HepG2 (cell line): ENCODE measurements around the gene SUSD4. TPM values are rescaled to one million over a fixed set of nuclear protein-coding genes. Genes with fewer than 3 reads are reported as not detected.

Experiments used
- ATAC-seq: fragments of 200-7000 bp; cut with Tn5 transposase; 3 replicates; pipeline ENCODE4 v1.9.1; 2020; ENCODE audit warnings: mild to moderate bottlenecking, moderate library complexity
- BruUV-seq: library from RNA; stranded (reverse); fragments of 400-500 nt; replicated peaks from 2 replicates; lab custom pipeline; 2021; lab: Mats Ljungman, UMichigan
- CTCF ChIA-PET: fragments of 300-600 bp; formaldehyde crosslinking; extraction: SDS; loops from one replicate; lab custom pipeline; 2021; ENCODE audit warnings: low total read pairs, inconsistent platforms, low intra/inter-chr PET ratio; lab: Yijun Ruan, JAX
- POLR2A ChIA-PET: fragments of 350-600 bp; sonication (Branson Sonifier 250); formaldehyde crosslinking; loops from one replicate; lab custom pipeline; 2020; ENCODE audit warnings: antibody characterized with exemption, inconsistent platforms; lab: Yijun Ruan, JAX
- DNase-seq: peaks from one replicate; pipeline ENCODE4 v3.0.0-alpha.2; 2015; ENCODE audit warnings: low spot score
- FAIRE-seq: peaks from 3 replicates; lab custom pipeline; 2011; peaks lifted over from hg19 to GRCh38; lab: Jason Lieb, UNC
- H2AFZ ChIP-seq: one replicate; pipeline ENCODE4 v1.6.1; 2011; ENCODE audit warnings: low read length, inconsistent platforms
- H3K27ac ChIP-seq: fragments of 300-600 bp; 3 replicates; pipeline ENCODE4 v1.8.0; 2011; ENCODE audit warnings: mixed run types, mild to moderate bottlenecking, mixed read lengths, low read length, inconsistent platforms; ENCODE audit not compliant: insufficient read depth; ENCODE audit errors: extremely low read length
- H3K27me3 ChIP-seq, 2 experiments: fragments of 200-600 bp in 1 of 2; 2 replicates in 1 of 2; 3 replicates in 1 of 2; pipeline versions ENCODE4 v1.6.0 to v1.8.0; 2011; ENCODE audit warnings: low read length in 2 of 2, mild to moderate bottlenecking in 2 of 2, moderate library complexity in 2 of 2, inconsistent platforms in 1 of 2; ENCODE audit not compliant: insufficient read depth in 2 of 2, control insufficient read depth in 1 of 2
- H3K36me3 ChIP-seq, 2 experiments: fragments of 200-600 bp in 1 of 2; replicated peaks in 1 of 2; 2 replicates in 1 of 2; 3 replicates in 1 of 2; pipeline versions ENCODE4 v1.5.1 to v1.8.0; 2011; ENCODE audit warnings: low read length in 2 of 2, inconsistent platforms in 1 of 2; ENCODE audit not compliant: insufficient read depth in 2 of 2, control insufficient read depth in 1 of 2
- H3K4me1 ChIP-seq: 2 replicates; pipeline ENCODE4 v1.5.1; 2012; ENCODE audit warnings: low read length, inconsistent platforms; ENCODE audit not compliant: insufficient read depth
- H3K4me2 ChIP-seq: 2 replicates; pipeline ENCODE4 v1.6.0; 2011; ENCODE audit warnings: low read depth, low read length, inconsistent platforms
- H3K4me3 ChIP-seq, 3 experiments: fragments of 200-600 bp in 1 of 3; sonication (generic), shearing (Covaris generic) in 1 of 3; replicated peaks in 1 of 3; 2 replicates each; pipeline ENCODE4 v1.5.1; 2011 to 2016; ENCODE audit warnings: low read length in 3 of 3, inconsistent platforms in 2 of 3, low read depth in 2 of 3, mild to moderate bottlenecking in 2 of 3, control low read depth in 1 of 3, mixed read lengths in 1 of 3; ENCODE audit not compliant: insufficient read depth in 1 of 3
- H3K79me2 ChIP-seq: one replicate; pipeline ENCODE4 v1.6.1; 2011; ENCODE audit warnings: low read length, inconsistent platforms; ENCODE audit not compliant: insufficient read depth
- H3K9ac ChIP-seq: 2 replicates; pipeline ENCODE4 v1.6.0; 2011; ENCODE audit warnings: mild to moderate bottlenecking, low read depth, low read length, inconsistent platforms; ENCODE audit not compliant: insufficient read depth
- H3K9me3 ChIP-seq: 2 replicates; pipeline ENCODE4 v1.5.1; 2012; ENCODE audit warnings: mild to moderate bottlenecking, low read length
- H4K20me1 ChIP-seq: 2 replicates; pipeline ENCODE4 v1.6.0; 2011; ENCODE audit warnings: inconsistent platforms, mild to moderate bottlenecking, low read length, moderate library complexity; ENCODE audit not compliant: insufficient read depth
- ARID4A ChIP-seq: sonication (generic); formaldehyde crosslinking; IDR thresholded peaks from 2 replicates; pipeline ENCODE4 v1.5.0; 2020; ENCODE audit warnings: mild to moderate bottlenecking, missing genetic modification reagents, borderline replicate concordance
- ATM ChIP-seq: fragments of 450-650 bp; IDR thresholded peaks from 2 replicates; pipeline ENCODE4 v1.7.1; 2017; ENCODE audit warnings: mild to moderate bottlenecking, borderline replicate concordance
- CCDC6 ChIP-seq: sonication (generic); formaldehyde crosslinking; IDR thresholded peaks from 2 replicates; pipeline ENCODE4 v1.8.1; 2022; ENCODE audit warnings: mild to moderate bottlenecking, missing genetic modification reagents, moderate library complexity
- HINFP ChIP-seq: sonication (generic); formaldehyde crosslinking; IDR thresholded peaks from 2 replicates; pipeline ENCODE4 v1.4.0; 2020; ENCODE audit warnings: low read depth, mild to moderate bottlenecking, missing genetic modification reagents
- IKZF5 ChIP-seq: IDR thresholded peaks from 2 replicates; pipeline ENCODE4 v1.6.1; 2018; ENCODE audit warnings: missing genetic modification reagents, mild to moderate bottlenecking, missing compliant biosample characterization
- KLF6 ChIP-seq: IDR thresholded peaks from 2 replicates; pipeline ENCODE4 v1.8.0; 2016; ENCODE audit warnings: missing biosample characterization, missing genetic modification reagents
- RFX1 ChIP-seq: fragments of 450-650 bp; IDR thresholded peaks from 2 replicates; pipeline ENCODE4 v1.6.1; 2017
- YY1 ChIP-seq: IDR thresholded peaks from 2 replicates; pipeline ENCODE4 v1.6.1; 2011; ENCODE audit warnings: low read length, low read depth, moderate library complexity, mild to moderate bottlenecking; ENCODE audit not compliant: insufficient read depth, insufficient replicate concordance
- ZNF207 ChIP-seq: fragments of 450-650 bp; IDR thresholded peaks from 2 replicates; pipeline ENCODE4 v1.6.1; 2016; ENCODE audit warnings: antibody characterized with exemption, borderline replicate concordance
- ZNF33A ChIP-seq: sonication (generic); formaldehyde crosslinking; IDR thresholded peaks from 2 replicates; pipeline ENCODE4 v1.5.1; 2020; ENCODE audit warnings: missing genetic modification reagents, mild to moderate bottlenecking, moderate library complexity, borderline replicate concordance
- ZNF484 ChIP-seq: sonication (generic); formaldehyde crosslinking; IDR thresholded peaks from 2 replicates; pipeline ENCODE4 v1.5.1; 2020; ENCODE audit warnings: mild to moderate bottlenecking, low read depth, missing genetic modification reagents, borderline replicate concordance
- ZZZ3 ChIP-seq: sonication (generic); formaldehyde crosslinking; IDR thresholded peaks from 2 replicates; pipeline ENCODE4 v1.4.0; 2020; ENCODE audit warnings: missing genetic modification reagents, mild to moderate bottlenecking, borderline replicate concordance
- WGBS: methylation state at CpG from one replicate; pipeline ENCODE4 v1.1.6; 2017; ENCODE audit warnings: low lambda C conversion rate; 5-methylcytosine and 5-hydroxymethylcytosine counted together
- in situ Hi-C: cut with HindIII; loops from 2 replicates; pipeline ENCODE4 v1.10.0; 2017; ENCODE audit warnings: low pct_unique_long_range_greater_than_20kb; ENCODE audit not compliant: extremely low pct_ligation_motif_present
- intact Hi-C: fragments of 100-400 bp; cut with micrococcal nuclease; formaldehyde crosslinking; loops from one replicate; pipeline ENCODE4 v1.10.0; 2022; ENCODE audit not compliant: unreplicated experiment
- polyA plus RNA-seq, 8 experiments: library from polyadenylated mRNA; depleted of rRNA in 3 of 8; stranded (reverse) in 7 of 8; unstranded in 1 of 8; fragments of >200 nt; fragmentation: Illumina TruSeq in 4 of 8; extraction: Trizol in 4 of 8; gene quantifications; 2 replicates each; pipeline versions ENCODE4 v1.2.1 to v1.2.3, GENCODE V29; 2011 to 2016; ENCODE audit warnings: low read depth in 4 of 8, missing spikeins in 1 of 8, mixed read lengths in 1 of 8; ENCODE audit not compliant: insufficient read depth in 1 of 8
- total RNA-seq, 5 experiments: library from RNA; depleted of rRNA; stranded (reverse); fragments of >200 nt; fragmentation: Illumina TruSeq; extraction: Trizol; gene quantifications; 2 replicates each; pipeline ENCODE4 v1.2.3, GENCODE V29; 2016; ENCODE audit warnings: low read depth in 1 of 5

SUSD4 gene
- total and polyA plus RNA-seq, 2 of the 13 experiments (the other 11 are each of a cell fraction or from before 2014, with no cell fraction given) = not detected

- no TSS peak for BruUV-seq
- H3K4me3 ChIP-seq = no peak overlapping the region
- intact Hi-C loops (no loop called here), in situ Hi-C loops (no loop called here)
- ATAC-seq (no peak), DNase-seq (no peak), FAIRE-seq (no peak)
- POLR2A ChIA-PET = no interaction called here
- no peaks in the 10 kb centered on the region for H3K9me3 ChIP-seq
- H3K4me1 ChIP-seq = no peaks in the 10 kb centered on the region
- TF ChIP-seq HINFP (CRISPR knock-in tag) (no peak), RFX1 (no peak), ATM (no peak), ARID4A (no peak), ZNF207 (no peak), ZNF33A (CRISPR knock-in tag) (no peak), CCDC6 (CRISPR knock-in tag) (no peak), ZZZ3 (CRISPR knock-in tag) (no peak), ZNF484 (no peak), KLF6 (CRISPR knock-in tag) (no peak), YY1 (no peak), IKZF5 (CRISPR knock-in tag) (no peak)
- no peaks in the 10 kb centered on the region for H3K79me2 ChIP-seq
- H3K36me3 ChIP-seq = no peaks in the 10 kb centered on the region
- 17% methylated on average over 3 of the region's 3 CpGs for WGBS
- CTCF ChIA-PET = no interaction called here
- H3K9ac ChIP-seq = no peak overlapping the region
- peaks cover 0 to 18% of the 10 kb centered on the region in 2 experiments; a peak in 4 of 5 replicates for H3K27me3 ChIP-seq
- H3K4me2 ChIP-seq = no peak overlapping the region
- no peak overlapping the region for H3K27ac ChIP-seq
- no peak overlapping the region for H2AFZ ChIP-seq
- no peaks in the 10 kb centered on the region for H4K20me1 ChIP-seq
Measured at GRCh38 chr1:223349241-223349640, 14.7 kb downstream of the SUSD4 start.
